Endodermal cell (in vitro differentiated cells): ENCODE measurements around the gene TULP4. TPM values are rescaled to one million over a fixed set of nuclear protein-coding genes. Genes with fewer than 3 reads are reported as not detected.

Experiments
- DNase-seq: peaks from one replicate; pipeline ENCODE4 v3.0.0-alpha.2; 2017
- H3K27ac ChIP-seq: 2 replicates; pipeline ENCODE4 v1.5.1; 2013; ENCODE audit warnings: mild to moderate bottlenecking, low read depth, low read length, moderate library complexity
- H3K27me3 ChIP-seq: 2 replicates; pipeline ENCODE4 v1.6.1; 2013; ENCODE audit warnings: mild to moderate bottlenecking, low read length, moderate library complexity; ENCODE audit not compliant: insufficient read depth, control insufficient read depth, poor library complexity, severe bottlenecking
- H3K36me3 ChIP-seq: 2 replicates; pipeline ENCODE4 v1.7.0; 2013; ENCODE audit warnings: mild to moderate bottlenecking, low read length, moderate library complexity; ENCODE audit not compliant: control insufficient read depth, insufficient read depth
- H3K4me1 ChIP-seq: one replicate; pipeline ENCODE4 v1.7.0; 2013; ENCODE audit warnings: low read length; ENCODE audit not compliant: control insufficient read depth, insufficient read depth
- H3K4me3 ChIP-seq: 2 replicates; pipeline ENCODE4 v1.5.1; 2013; ENCODE audit warnings: mild to moderate bottlenecking, low read length, moderate library complexity
- H3K9ac ChIP-seq: 2 replicates; pipeline ENCODE4 v1.6.1; 2013; ENCODE audit warnings: mild to moderate bottlenecking, low read length, moderate library complexity; ENCODE audit not compliant: poor library complexity, severe bottlenecking; ENCODE audit errors: extremely low read depth
- H3K9me3 ChIP-seq: 2 replicates; pipeline ENCODE4 v1.6.1; 2013; ENCODE audit warnings: mild to moderate bottlenecking, low read length, moderate library complexity; ENCODE audit not compliant: control insufficient read depth
- H3K27ac Mint-ChIP-seq: 2 replicates; pipeline ENCODE4 v1.8.0; 2020; ENCODE audit warnings: mixed read lengths
- H3K27me3 Mint-ChIP-seq: 2 replicates; pipeline ENCODE4 v1.8.0; 2021; ENCODE audit warnings: mild to moderate bottlenecking, mixed read lengths; ENCODE audit not compliant: insufficient read depth
- H3K36me3 Mint-ChIP-seq: 2 replicates; pipeline ENCODE4 v1.8.0; 2020; ENCODE audit warnings: low read depth, mixed read lengths
- H3K4me1 Mint-ChIP-seq: 2 replicates; pipeline ENCODE4 v1.8.0; 2020; ENCODE audit warnings: mixed read lengths
- H3K4me3 Mint-ChIP-seq: 2 replicates; pipeline ENCODE4 v1.8.0; 2020; ENCODE audit warnings: mild to moderate bottlenecking, moderate library complexity, mixed read lengths
- H3K9me3 Mint-ChIP-seq: 2 replicates; pipeline ENCODE4 v1.8.0; 2020; ENCODE audit warnings: mild to moderate bottlenecking, mixed read lengths
- CTCF ChIP-seq: fragments of 200-600 bp; sonication (generic); conservative IDR thresholded peaks from 2 replicates; pipeline ENCODE4 v1.5.0; 2021; ENCODE audit warnings: antibody characterized with exemption, mild to moderate bottlenecking
- WGBS, 2 experiments: methylation state at CpG; one replicate each; pipeline versions ENCODE4 v1.1.5 to v1.1.7; 2013; ENCODE audit warnings: missing lambda C conversion rate in 2 of 2, mixed read lengths in 1 of 2; ENCODE audit not compliant: insufficient coverage in 1 of 2, insufficient read length in 1 of 2; 5-methylcytosine and 5-hydroxymethylcytosine counted together
- total RNA-seq, 2 donors: library from RNA; stranded (reverse); fragmentation: NEBNext Ultra II Directional in 1 of 2; extraction: Animal tissue kit (Norgen Biotek cat#: 25700) in 1 of 2; gene quantifications; 2 replicates in 1 of 2; 3 replicates in 1 of 2; pipeline ENCODE4 v1.2.1, GENCODE V29; 2021

TULP4 gene
- total RNA-seq, 2 donors from 2014 or later: 102 to 103 TPM

GRCh38 chr6:158498362-158498761 is 186.1 kb downstream of the TULP4 start:
- no peak overlapping the region for H3K4me3 ChIP-seq
- TF ChIP-seq CTCF: no peak
- H3K27me3 ChIP-seq: no peaks in the 10 kb centered on the region
- no peaks in the 10 kb centered on the region for H3K9me3 Mint-ChIP-seq
- H3K4me1 ChIP-seq: no peaks in the 10 kb centered on the region
- no peak overlapping the region for H3K27ac ChIP-seq
- peaks cover 67% of the 10 kb centered on the region for H3K36me3 ChIP-seq
- no peak overlapping the region for H3K9ac ChIP-seq
- no peaks in the 10 kb centered on the region for H3K9me3 ChIP-seq
- H3K4me1 Mint-ChIP-seq: peaks cover 3% of the 10 kb centered on the region
- H3K27ac Mint-ChIP-seq: no peak overlapping the region
- H3K36me3 Mint-ChIP-seq: peaks cover 65% of the 10 kb centered on the region
- no peak overlapping the region for H3K4me3 Mint-ChIP-seq
- no peaks in the 10 kb centered on the region for H3K27me3 Mint-ChIP-seq
- 93 to 95% methylated on average over 4 to 6 of the region's 6 CpGs for WGBS, 2 experiments
- DNase-seq: no peak

DNA sequence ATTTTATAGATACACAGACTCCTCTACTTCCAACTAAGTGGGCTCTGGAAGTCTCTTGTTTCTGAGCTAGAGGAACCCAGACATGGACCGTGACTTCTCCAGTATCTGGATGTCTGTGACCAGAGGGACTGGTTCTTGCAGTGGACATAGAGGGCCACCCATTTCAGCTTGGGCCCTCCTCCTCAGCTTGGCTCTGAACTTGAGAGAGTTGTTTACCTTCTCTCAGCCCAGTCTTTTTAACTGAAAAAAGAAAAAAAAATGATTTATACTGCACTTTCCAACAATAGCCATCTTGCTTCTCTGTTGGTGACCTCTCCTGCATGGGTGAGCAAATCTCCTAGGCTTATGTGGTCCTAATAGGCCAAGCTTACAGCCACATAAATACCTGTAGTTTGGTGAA is 187.3 kb downstream of the TULP4 start:
- Mint-ChIP-seq H3K27ac (no peak overlapping the region), H3K36me3 (peaks cover 65% of the 10 kb centered on the region), H3K9me3 (no peaks in the 10 kb centered on the region), H3K4me3 (no peak overlapping the region), H3K27me3 (no peaks in the 10 kb centered on the region), H3K4me1 (peaks cover 3% of the 10 kb centered on the region)
- H3K9ac ChIP-seq: no peak overlapping the region
- 91 to 100% methylated on average over 1 of the region's 1 CpG for WGBS, 2 experiments
- H3K9me3 ChIP-seq: no peaks in the 10 kb centered on the region
- no peaks in the 10 kb centered on the region for H3K27me3 ChIP-seq
- no peak overlapping the region for H3K4me3 ChIP-seq
- peaks cover 58% of the 10 kb centered on the region for H3K36me3 ChIP-seq
- DNase-seq: no peak
- H3K4me1 ChIP-seq: no peaks in the 10 kb centered on the region
- H3K27ac ChIP-seq: no peak overlapping the region
- TF ChIP-seq CTCF: no peak

DNA sequence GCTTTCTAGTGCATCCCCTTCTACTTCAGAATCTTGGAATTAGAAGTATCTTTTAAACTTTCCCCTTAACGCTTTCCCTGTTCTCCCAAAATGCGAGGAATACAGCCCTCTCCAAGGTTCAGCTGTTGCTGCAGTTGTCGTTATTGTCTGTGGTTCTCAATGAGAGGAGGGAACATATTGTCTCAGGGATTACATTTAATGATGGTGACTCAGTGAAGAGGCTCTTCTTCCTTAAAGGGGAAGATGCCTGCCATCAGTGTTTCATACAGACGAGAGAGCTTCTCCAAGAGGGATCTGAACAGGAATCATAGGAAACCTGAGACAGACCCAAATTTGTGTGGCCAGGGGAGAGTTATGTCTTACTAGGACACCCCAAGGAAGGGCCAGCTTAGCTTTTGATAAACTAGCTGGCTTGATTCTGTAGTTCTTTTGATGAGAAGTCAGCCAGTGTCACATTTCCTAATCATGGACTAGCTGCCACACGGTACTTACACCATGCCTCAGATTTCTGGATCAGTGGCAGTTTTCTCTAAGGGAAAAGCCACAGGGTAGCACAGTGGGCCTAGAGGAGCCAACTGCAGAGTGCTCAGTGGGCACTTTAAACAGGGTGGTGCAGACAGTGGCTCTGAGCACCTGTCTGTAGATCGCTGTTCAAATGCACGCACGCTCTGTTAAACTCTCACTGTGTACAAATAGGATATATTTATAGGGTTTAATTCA is 187.9 kb downstream of the TULP4 start:
- Mint-ChIP-seq H3K4me1 (peaks cover 3% of the 10 kb centered on the region), H3K9me3 (no peaks in the 10 kb centered on the region), H3K27ac (no peak overlapping the region), H3K4me3 (no peak overlapping the region), H3K27me3 (no peaks in the 10 kb centered on the region), H3K36me3 (peaks cover 67% of the 10 kb centered on the region)
- Histone ChIP-seq H3K4me1 (no peaks in the 10 kb centered on the region), H3K4me3 (no peak overlapping the region), H3K9me3 (no peaks in the 10 kb centered on the region), H3K27me3 (no peaks in the 10 kb centered on the region), H3K27ac (no peak overlapping the region), H3K9ac (no peak overlapping the region), H3K36me3 (peaks cover 61% of the 10 kb centered on the region)
- DNase-seq: no peak
- WGBS, 2 experiments: 85 to 88% methylated on average over 6 to 8 of the region's 8 CpGs
- no peak for TF ChIP-seq CTCF
